Urinary bladder (tissue), 4 donors: Measurements from ENCODE around the gene BCL7A. TPM values are rescaled to one million over a fixed set of nuclear protein-coding genes. Genes with fewer than 3 reads are reported as not detected.
A peak's percentile ranks its signal among the peaks of the same experiment; 100 is the strongest.
"Not testable (repeated sequence)": the region's sequence is repeated elsewhere in the genome, so short reads cannot be mapped to it uniquely, and the experiment has no call there.

ENCODE experiments used
- DNase-seq: peaks from one replicate; pipeline ENCODE4 v3.0.0-alpha.2; 2015; ENCODE audit errors: extremely low spot score
- H3K27ac ChIP-seq: one replicate; pipeline ENCODE4 v1.5.1; 2013; ENCODE audit warnings: low read depth, mild to moderate bottlenecking, moderate library complexity
- H3K36me3 ChIP-seq: one replicate; pipeline ENCODE4 v1.6.1; 2013; ENCODE audit warnings: mild to moderate bottlenecking, moderate library complexity; ENCODE audit not compliant: insufficient read depth
- H3K4me1 ChIP-seq: one replicate; pipeline ENCODE4 v1.6.1; 2013; ENCODE audit warnings: mild to moderate bottlenecking, moderate library complexity; ENCODE audit not compliant: insufficient read depth
- H3K4me3 ChIP-seq: one replicate; pipeline ENCODE4 v1.5.1; 2013; ENCODE audit warnings: low read depth, low read length
- WGBS: extraction: QIAGEN DNeasy Blood & Tissue Kit; methylation state at CpG from one replicate; pipeline ENCODE4 v1.1.7; 2013; 5-methylcytosine and 5-hydroxymethylcytosine counted together
- polyA plus RNA-seq: library from polyadenylated mRNA; stranded (reverse); fragments of 200-250 nt; gene quantifications from one replicate; pipeline ENCODE4 v1.2.3, GENCODE V29; 2013
- total RNA-seq: library from RNA; depleted of rRNA; stranded (reverse); fragments of >200 nt; gene quantifications from one replicate; pipeline ENCODE4 v1.2.3, GENCODE V29; 2014
- donor health status: healthy with polysubstance abuse.
- donor health status: healthy.

BCL7A gene
- total and polyA plus RNA-seq, 2 donors, result 7.8 to 9.1 TPM

DNA sequence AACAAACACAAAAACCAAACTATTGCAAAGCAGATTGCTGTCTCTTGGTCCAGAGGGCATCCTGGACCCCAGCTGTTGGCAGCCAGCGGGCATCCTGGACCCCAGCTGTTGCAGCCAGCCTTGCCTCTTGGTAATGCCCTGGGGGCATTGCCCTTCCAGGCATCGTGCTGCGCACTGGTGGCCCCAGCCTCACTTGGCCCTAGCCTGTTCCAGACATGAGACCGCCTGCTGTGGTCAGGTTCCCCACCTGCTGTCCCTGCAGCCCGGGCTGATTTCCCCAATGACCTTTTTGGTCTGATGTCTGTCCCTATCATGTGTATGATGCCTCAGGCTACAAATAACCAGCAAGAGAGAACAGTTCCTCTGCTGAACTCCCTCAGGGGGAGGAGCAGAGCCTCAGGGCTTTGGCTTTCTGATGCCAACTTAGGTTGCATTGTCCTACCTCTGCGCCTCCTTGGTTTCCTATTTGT is 77.6 kb downstream of the BCL7A start:
- WGBS, result 93% methylated on average over 6 of the region's 6 CpGs

DNA sequence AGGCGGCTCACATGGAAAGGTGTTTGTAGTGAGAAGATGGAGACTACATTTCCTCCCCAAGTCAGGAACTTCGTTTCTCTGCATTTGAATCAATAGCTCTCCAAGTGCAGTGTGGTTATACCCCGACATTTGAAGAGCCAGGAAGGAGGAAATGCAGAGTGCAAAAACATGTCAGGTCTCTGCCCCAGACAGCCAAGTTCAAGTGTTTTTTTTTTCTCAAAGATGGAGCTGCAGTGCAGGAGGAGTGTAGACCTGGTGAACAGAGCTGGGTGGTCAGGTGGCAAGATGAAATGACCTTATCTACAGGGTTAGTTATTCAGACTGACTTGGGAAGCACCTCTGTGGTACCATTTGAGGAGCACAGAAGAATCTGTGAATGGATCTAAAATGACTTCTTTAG is 78.2 kb downstream of the BCL7A start:
- peak overlapping the region; percentile 27 for H3K27ac ChIP-seq
- DNase-seq, result no peak
- H3K4me3 ChIP-seq, result no peak overlapping the region
- peaks cover 5% of the 10 kb centered on the region for H3K4me1 ChIP-seq
- no peaks in the 10 kb centered on the region for H3K36me3 ChIP-seq
- WGBS, result 49% methylated on average over 3 of the region's 3 CpGs

More for the DNA sequence above, 77.6 kb downstream of the BCL7A start:
- H3K4me1 ChIP-seq, result peaks cover 3% of the 10 kb centered on the region
- H3K4me3 ChIP-seq, result no peak overlapping the region
- no peak for DNase-seq
- H3K27ac ChIP-seq, result peak overlapping the region; percentile 27
- no peaks in the 10 kb centered on the region for H3K36me3 ChIP-seq

DNA sequence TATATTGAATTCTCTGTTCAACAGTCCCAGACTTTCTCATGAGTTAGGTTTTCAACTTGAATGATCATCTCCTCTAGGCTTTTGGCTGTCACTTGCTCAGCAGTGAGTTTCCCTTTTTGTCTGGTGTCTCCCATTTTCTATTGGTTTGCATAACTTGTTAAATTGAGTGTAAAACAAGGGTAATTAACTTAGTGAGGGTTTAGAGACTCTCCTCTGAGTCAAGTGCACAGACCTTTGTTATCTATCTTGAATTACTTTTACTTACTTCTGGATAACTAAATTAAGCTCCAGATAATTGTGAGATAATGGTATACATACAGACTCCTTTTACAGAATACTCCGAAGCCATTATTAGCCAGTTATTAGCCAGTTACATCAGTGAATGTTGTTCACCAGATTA is 78.9 kb downstream of the BCL7A start:
- 85% methylated on average over 1 of the region's 1 CpG for WGBS
- H3K4me1 ChIP-seq, result peaks cover 5% of the 10 kb centered on the region
- H3K4me3 ChIP-seq, result no peak overlapping the region
- no peak for DNase-seq
- no peak overlapping the region for H3K27ac ChIP-seq
- no peaks in the 10 kb centered on the region for H3K36me3 ChIP-seq

DNA sequence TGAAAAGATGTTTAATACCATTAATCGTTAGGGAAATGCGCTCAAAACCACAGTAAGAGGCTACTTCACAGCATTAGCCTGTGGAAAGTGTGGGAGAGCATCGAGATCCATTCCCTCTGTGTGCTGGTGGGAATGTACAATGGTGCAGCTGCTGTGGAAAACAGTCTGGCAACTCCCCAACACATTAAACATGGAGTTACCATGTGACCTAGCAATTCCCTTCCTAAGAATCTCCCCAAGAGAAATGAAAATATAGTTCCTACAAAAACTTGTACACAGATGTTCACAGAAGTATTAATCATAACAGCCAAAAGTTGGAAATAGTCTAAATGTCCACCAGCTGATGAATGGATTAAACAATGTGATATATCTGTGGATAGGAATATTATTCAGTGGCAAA is 80.6 kb downstream of the BCL7A start:
- H3K4me1 ChIP-seq, result peaks cover 5% of the 10 kb centered on the region
- H3K36me3 ChIP-seq, result no peaks in the 10 kb centered on the region
- H3K27ac ChIP-seq, result no peak overlapping the region
- DNase-seq, result no peak
- 63% methylated on average over 3 of the region's 3 CpGs for WGBS
- no peak overlapping the region for H3K4me3 ChIP-seq

DNA sequence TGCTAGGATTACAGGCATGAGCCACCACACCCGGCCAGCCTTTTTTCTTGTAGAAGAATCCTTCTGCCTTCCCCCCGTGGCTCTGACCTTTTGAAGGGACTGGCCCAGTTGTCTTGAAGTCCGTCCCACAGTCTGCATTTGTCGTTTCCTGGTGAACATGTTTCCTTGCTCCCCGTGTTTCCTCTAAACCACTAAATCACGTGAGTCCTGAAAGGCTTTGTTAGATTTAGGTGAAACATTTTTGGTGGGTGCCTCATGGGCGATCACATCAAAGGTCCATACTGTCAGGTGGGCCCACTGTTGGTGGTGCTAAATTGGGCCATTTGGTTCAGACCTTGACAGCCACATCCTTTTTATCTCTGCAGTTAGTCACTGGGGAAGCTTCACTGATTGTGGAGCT is 83.2 kb downstream of the BCL7A start:
- Histone ChIP-seq H3K4me3 (no peak overlapping the region), H3K27ac (no peak overlapping the region), H3K36me3 (no peaks in the 10 kb centered on the region), H3K4me1 (peaks cover 3% of the 10 kb centered on the region)
- 47% methylated on average over 7 of the region's 7 CpGs for WGBS
- no peak for DNase-seq

DNA sequence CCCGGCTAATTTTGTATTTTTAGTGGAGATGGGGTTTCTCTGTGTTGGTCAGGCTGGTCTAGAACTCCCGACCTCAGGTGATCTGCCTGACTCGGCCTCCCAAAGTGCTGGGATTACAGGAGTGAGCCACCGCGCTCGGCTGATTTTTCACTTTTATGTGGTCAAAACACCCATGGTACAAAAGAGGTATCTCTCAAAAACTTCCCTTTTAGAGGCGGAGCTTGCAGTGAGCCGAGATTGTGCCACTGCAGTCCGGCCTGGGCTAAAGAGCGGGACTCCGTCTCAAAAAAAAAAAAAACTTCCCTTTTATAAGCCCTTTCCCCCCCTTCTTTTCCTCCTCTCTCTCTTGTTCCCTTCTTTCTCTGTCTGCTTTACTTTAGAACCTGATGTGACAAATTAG is 83.8 kb downstream of the BCL7A start:
- H3K4me3 ChIP-seq, H3K36me3 ChIP-seq, H3K4me1 ChIP-seq, H3K27ac ChIP-seq, DNase-seq: not testable (repeated sequence)
- 60% methylated on average over 11 of the region's 11 CpGs for whole genome bisulfite sequencing

DNA sequence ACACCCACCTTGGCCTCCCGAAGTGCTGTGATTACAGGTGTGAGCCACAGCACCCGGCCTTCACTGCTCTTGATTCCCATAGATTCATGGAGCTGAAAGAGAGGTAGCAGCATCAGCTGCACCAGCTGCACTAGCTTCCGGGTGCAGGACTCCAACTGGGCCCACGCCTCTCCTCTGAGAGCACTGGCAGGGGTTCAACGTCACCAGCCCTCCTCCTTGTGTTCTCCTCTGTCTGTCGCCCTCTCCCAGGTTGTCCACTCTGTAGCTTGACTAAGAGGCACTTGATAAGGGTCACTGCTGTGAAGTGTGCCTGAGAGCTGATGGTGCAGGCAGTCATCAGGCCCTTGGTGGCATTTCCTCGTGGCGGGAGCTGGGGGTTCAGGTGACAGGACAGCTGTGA is 85.2 kb downstream of the BCL7A start:
- Histone ChIP-seq H3K27ac (no peak overlapping the region), H3K4me3 (no peak overlapping the region), H3K36me3 (no peaks in the 10 kb centered on the region), H3K4me1 (peaks cover 2% of the 10 kb centered on the region)
- 54% methylated on average over 8 of the region's 8 CpGs for WGBS
- DNase-seq, result no peak

DNA sequence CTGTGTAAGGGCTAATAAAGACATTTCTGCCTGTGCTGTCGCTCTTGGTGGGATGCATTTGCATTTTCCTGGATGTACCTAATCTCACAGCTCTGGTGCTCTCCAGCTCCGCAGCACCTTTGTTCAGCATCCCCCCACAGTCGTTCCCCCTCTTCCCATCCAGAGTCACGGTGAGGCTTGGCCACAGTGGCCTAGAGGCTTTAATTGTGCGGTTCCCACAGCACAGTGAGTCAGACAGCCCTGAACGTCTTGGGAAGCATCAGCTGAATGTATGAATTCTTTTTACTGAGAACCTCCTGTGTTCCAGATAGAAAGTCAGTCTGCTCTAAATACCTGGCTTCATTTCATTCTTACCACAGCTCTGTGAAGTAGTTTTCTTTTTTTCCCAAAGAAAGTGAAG is 85.6 kb downstream of the BCL7A start:
- Histone ChIP-seq H3K4me1 (peaks cover 2% of the 10 kb centered on the region), H3K4me3 (no peak overlapping the region), H3K27ac (no peak overlapping the region), H3K36me3 (no peaks in the 10 kb centered on the region)
- no peak for DNase-seq
- WGBS, result 42% methylated on average over 6 of the region's 6 CpGs

DNA sequence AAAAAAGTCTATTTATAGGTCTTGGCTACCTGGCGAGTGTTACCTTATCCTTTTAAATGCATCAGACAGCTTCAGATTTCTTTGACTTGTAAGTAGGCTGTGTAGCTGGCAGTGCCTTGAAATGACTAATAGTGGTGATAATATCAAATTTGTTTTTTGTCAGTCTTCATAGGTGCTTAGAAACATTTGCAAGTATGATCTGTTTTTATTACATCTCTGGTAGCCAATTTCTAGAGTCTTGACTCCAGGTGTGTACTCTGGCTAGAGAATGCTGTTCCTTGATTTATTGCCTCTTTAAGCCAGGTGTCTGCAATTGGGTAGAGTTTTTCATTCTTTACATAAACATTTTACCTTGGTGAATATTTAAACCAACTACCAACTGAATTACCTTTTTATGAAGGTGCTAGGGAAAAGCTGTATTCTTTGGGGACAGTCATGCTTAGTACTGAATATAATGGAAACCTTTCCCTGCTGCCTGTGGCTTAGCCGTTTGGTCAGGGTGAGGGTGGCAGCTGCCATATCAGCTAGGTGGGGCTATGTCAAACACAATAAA is 89.5 kb downstream of the BCL7A start:
- no peak for DNase-seq
- Histone ChIP-seq H3K36me3 (no peaks in the 10 kb centered on the region), H3K4me3 (no peak overlapping the region), H3K4me1 (no peaks in the 10 kb centered on the region), H3K27ac (no peak overlapping the region)
- 53% methylated on average over 2 of the region's 2 CpGs for WGBS

Other genes with a start within 250 kb of the BCL7A start
- gene RHOF, start 228.2 kb upstream of the BCL7A start, total RNA-seq, result 11.7 TPM
- 7.9 TPM for gene RHOF, start 228.2 kb upstream of the BCL7A start, polyA plus RNA-seq
- gene SETD1B, start 217.9 kb upstream of the BCL7A start, total RNA-seq, result 4.3 TPM
- 25.3 TPM for gene SETD1B, start 217.9 kb upstream of the BCL7A start, polyA plus RNA-seq
- gene HPD, start 163.0 kb upstream of the BCL7A start, total RNA-seq, result not detected
- gene HPD, start 163.0 kb upstream of the BCL7A start, polyA plus RNA-seq, result 4.0 TPM
- gene PSMD9, start 133.1 kb upstream of the BCL7A start, total RNA-seq, result 28.3 TPM
- gene PSMD9, start 133.1 kb upstream of the BCL7A start, polyA plus RNA-seq, result 115 TPM
- 3.0 TPM for gene CFAP251, start 103.3 kb upstream of the BCL7A start, total RNA-seq
- 0.52 TPM for gene CFAP251, start 103.3 kb upstream of the BCL7A start, polyA plus RNA-seq
- gene MLXIP, start 56.9 kb downstream of the BCL7A start, total RNA-seq, result 37.8 TPM
- 67.9 TPM for gene MLXIP, start 56.9 kb downstream of the BCL7A start, polyA plus RNA-seq
- gene IL31, start 152.3 kb downstream of the BCL7A start, total RNA-seq, result not detected
- not detected for gene IL31, start 152.3 kb downstream of the BCL7A start, polyA plus RNA-seq
- not detected for gene LRRC43, start 161.2 kb downstream of the BCL7A start, total RNA-seq
- gene LRRC43, start 161.2 kb downstream of the BCL7A start, polyA plus RNA-seq, result 0.13 TPM
- 0.16 TPM for gene B3GNT4, start 181.8 kb downstream of the BCL7A start, total RNA-seq
- gene B3GNT4, start 181.8 kb downstream of the BCL7A start, polyA plus RNA-seq, result 0.57 TPM
- gene DIABLO, start 204.2 kb downstream of the BCL7A start, total RNA-seq, result 46.2 TPM
- gene DIABLO, start 204.2 kb downstream of the BCL7A start, polyA plus RNA-seq, result 52.0 TPM
- 17.0 TPM for gene VPS33A, start 244.6 kb downstream of the BCL7A start, total RNA-seq
- 12.4 TPM for gene VPS33A, start 244.6 kb downstream of the BCL7A start, polyA plus RNA-seq